ENCODE measurements around the gene TAGLN. TPM values are rescaled to one million over a fixed set of nuclear protein-coding genes. Genes with fewer than 3 reads are reported as not detected.

TAGLN gene
- total and polyA plus RNA-seq, 4 donors, result 4,857 to 13,815 (median 11,407) TPM

DNA sequence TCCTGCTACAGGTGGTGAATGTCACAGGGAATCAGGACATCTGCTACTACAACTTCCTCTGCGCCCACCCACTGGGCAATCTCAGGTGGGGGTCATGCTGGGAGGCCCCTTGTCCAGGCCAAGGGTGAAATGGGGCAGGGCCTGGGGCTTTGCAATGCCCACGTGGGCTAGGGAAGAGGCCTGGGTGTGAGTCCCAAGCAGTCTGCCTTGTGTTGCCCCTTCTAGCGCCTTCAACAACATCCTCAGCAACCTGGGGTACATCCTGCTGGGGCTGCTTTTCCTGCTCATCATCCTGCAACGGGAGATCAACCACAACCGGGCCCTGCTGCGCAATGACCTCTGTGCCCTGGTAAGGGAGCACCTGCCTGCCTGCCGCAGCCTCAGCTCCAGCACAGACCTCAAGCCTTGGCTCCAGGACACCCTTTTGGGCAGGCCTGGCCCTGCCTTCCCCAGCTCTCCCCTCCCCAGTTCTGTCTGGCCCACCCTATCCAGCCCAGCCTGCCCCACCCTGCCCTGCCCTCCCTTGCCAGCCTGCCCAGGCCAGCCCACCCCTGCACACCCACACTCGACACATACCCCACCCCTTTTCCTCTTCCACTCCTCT, 9.1 kb upstream of the TAGLN start:
- peaks cover 0 to 2% of the 10 kb centered on the region in 2 donors for H3K36me3 ChIP-seq (ENCODE audit: control insufficient read depth in 1 of 2, insufficient read depth in 2 of 2, low read length in 1 of 2)

DNA sequence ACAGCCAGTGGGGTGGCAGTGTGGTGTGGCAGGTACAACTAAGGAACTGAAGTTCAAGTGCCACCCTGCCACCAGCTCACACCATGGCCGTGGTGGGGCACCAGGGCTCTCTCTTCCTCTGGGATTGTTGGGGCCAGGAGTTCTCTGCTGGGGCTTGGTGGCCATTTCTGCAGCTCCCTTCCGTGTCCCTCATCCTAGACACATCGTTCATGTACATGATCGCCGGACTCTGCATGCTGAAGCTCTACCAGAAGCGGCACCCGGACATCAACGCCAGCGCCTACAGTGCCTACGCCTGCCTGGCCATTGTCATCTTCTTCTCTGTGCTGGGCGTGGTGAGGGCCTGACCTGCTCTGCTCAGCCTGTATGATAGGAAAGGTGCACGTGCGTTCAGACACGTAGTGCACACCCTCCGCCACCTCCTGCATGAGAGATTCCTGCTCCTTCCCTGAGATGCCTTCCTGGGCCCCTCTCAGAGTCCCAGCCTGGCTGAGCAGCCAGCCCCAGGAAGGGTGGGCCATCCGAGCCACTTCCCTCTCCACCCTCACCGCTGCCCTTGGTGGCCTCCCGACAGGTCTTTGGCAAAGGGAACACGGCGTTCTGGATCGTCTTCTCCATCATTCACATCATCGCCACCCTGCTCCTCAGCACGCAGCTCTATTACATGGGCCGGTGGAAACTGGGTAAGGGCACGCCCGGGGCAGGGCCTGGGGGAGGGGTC, 7.3 kb upstream of the TAGLN start:
- Histone ChIP-seq H3K4me3 (ENCODE audit: low read length in 2 of 2) (no peak overlapping the region), H3K36me3 (ENCODE audit: control insufficient read depth in 1 of 2, insufficient read depth in 2 of 2, low read length in 1 of 2) (peaks cover 0 to 2% of the 10 kb centered on the region in 2 donors), H3K27me3 (ENCODE audit: control insufficient read depth in 1 of 2, insufficient read depth in 2 of 2, low read length in 1 of 2) (no peaks in the 10 kb centered on the region), H3K4me1 (ENCODE audit: control insufficient read depth in 1 of 2, insufficient read depth in 2 of 2, low read length in 2 of 2) (no peaks in the 10 kb centered on the region), H3K9me3 (ENCODE audit: control insufficient read depth, low read length) (no peaks in the 10 kb centered on the region), H3K27ac (ENCODE audit: low read depth in 1 of 2, low read length in 2 of 2) (no peak overlapping the region)
- no peak for ATAC-seq (ENCODE audit: low FRiP score)
- peak in 1 of 2 donors; percentile 66 for DNase-seq
- 87% methylated on average over 26 of the region's 26 CpGs for WGBS, 2 donors
- intact Hi-C loops (cut with DNase I), result no loop called here

More for the DNA sequence above, 9.1 kb upstream of the TAGLN start:
- no peaks in the 10 kb centered on the region for H3K27me3 ChIP-seq (ENCODE audit: control insufficient read depth in 1 of 2, insufficient read depth in 2 of 2, low read length in 1 of 2)
- H3K27ac ChIP-seq (ENCODE audit: low read depth in 1 of 2, low read length in 2 of 2), result no peak overlapping the region
- intact Hi-C loops (cut with DNase I), result no loop called here
- ATAC-seq (ENCODE audit: low FRiP score), result no peak
- WGBS, 2 donors, result 83% methylated on average over 7 to 8 of the region's 8 CpGs
- peak; percentile 43 to 62 for DNase-seq
- no peaks in the 10 kb centered on the region for H3K4me1 ChIP-seq (ENCODE audit: control insufficient read depth in 1 of 2, insufficient read depth in 2 of 2, low read length in 2 of 2)
- no peaks in the 10 kb centered on the region for H3K9me3 ChIP-seq (ENCODE audit: control insufficient read depth, low read length)
- H3K4me3 ChIP-seq (ENCODE audit: low read length in 2 of 2), result no peak overlapping the region

DNA sequence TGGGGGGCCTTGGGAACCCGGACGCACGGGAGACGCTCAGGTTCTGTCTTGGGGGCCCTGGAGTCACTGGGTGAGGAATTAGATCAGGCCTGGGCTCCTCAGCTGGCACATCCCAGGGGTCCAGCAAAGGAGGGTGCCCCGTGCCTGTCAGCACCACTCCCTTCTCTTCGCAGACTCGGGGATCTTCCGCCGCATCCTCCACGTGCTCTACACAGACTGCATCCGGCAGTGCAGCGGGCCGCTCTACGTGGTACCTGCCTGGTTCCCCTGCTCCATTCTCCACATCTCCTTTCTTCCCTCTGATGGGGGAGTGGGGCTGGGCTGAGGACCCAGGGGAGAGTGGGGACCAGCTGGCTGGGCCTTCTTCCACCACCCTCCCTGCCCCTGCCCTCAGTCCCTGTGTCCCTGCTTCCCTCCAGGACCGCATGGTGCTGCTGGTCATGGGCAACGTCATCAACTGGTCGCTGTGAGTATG, 6.7 kb upstream of the TAGLN start:
- Histone ChIP-seq H3K4me1 (ENCODE audit: control insufficient read depth in 1 of 2, insufficient read depth in 2 of 2, low read length in 2 of 2) (no peaks in the 10 kb centered on the region), H3K27me3 (ENCODE audit: control insufficient read depth in 1 of 2, insufficient read depth in 2 of 2, low read length in 1 of 2) (no peaks in the 10 kb centered on the region), H3K27ac (ENCODE audit: low read depth in 1 of 2, low read length in 2 of 2) (no peak overlapping the region), H3K4me3 (ENCODE audit: low read length in 2 of 2) (no peak overlapping the region), H3K9me3 (ENCODE audit: control insufficient read depth, low read length) (no peaks in the 10 kb centered on the region), H3K36me3 (ENCODE audit: control insufficient read depth in 1 of 2, insufficient read depth in 2 of 2, low read length in 1 of 2) (peaks cover 0 to 2% of the 10 kb centered on the region in 2 donors)
- 90 to 91% methylated on average over 17 of the region's 17 CpGs for WGBS, 2 donors
- ATAC-seq (ENCODE audit: low FRiP score) (no peak), DNase-seq (no peak)
- intact Hi-C loops (cut with DNase I), result no loop called here

GRCh38 chr11:117193130-117194020, 5.8 kb upstream of the TAGLN start:
- H3K4me1 ChIP-seq (ENCODE audit: control insufficient read depth in 1 of 2, insufficient read depth in 2 of 2, low read length in 2 of 2), result no peaks in the 10 kb centered on the region
- H3K27ac ChIP-seq (ENCODE audit: low read depth in 1 of 2, low read length in 2 of 2), result no peak overlapping the region
- H3K36me3 ChIP-seq (ENCODE audit: control insufficient read depth in 1 of 2, insufficient read depth in 2 of 2, low read length in 1 of 2), result peaks cover 0 to 2% of the 10 kb centered on the region in 2 donors
- ATAC-seq (ENCODE audit: low FRiP score) (no peak), DNase-seq (peak; percentile 47 to 65)
- intact Hi-C loops (cut with DNase I), result no loop called here
- no peaks in the 10 kb centered on the region for H3K27me3 ChIP-seq (ENCODE audit: control insufficient read depth in 1 of 2, insufficient read depth in 2 of 2, low read length in 1 of 2)
- H3K4me3 ChIP-seq (ENCODE audit: low read length in 2 of 2), result no peak overlapping the region
- 94% methylated on average over 15 of the region's 15 CpGs for WGBS, 2 donors
- H3K9me3 ChIP-seq (ENCODE audit: control insufficient read depth, low read length), result no peaks in the 10 kb centered on the region

GRCh38 chr11:117194267-117194666, 4.9 kb upstream of the TAGLN start:
- no peak overlapping the region for H3K4me3 ChIP-seq (ENCODE audit: low read length in 2 of 2)
- intact Hi-C loops (cut with DNase I), result no loop called here
- DNase-seq, result peak; percentile 20 to 38
- H3K4me1 ChIP-seq (ENCODE audit: control insufficient read depth in 1 of 2, insufficient read depth in 2 of 2, low read length in 2 of 2), result no peaks in the 10 kb centered on the region
- H3K27me3 ChIP-seq (ENCODE audit: control insufficient read depth in 1 of 2, insufficient read depth in 2 of 2, low read length in 1 of 2), result no peaks in the 10 kb centered on the region
- 61 to 67% methylated on average over 5 of the region's 5 CpGs for WGBS, 2 donors
- H3K9me3 ChIP-seq (ENCODE audit: control insufficient read depth, low read length), result no peaks in the 10 kb centered on the region
- no peak overlapping the region for H3K27ac ChIP-seq (ENCODE audit: low read depth in 1 of 2, low read length in 2 of 2)
- H3K36me3 ChIP-seq (ENCODE audit: control insufficient read depth in 1 of 2, insufficient read depth in 2 of 2, low read length in 1 of 2), result peaks cover 0 to 2% of the 10 kb centered on the region in 2 donors
- ATAC-seq (ENCODE audit: low FRiP score), result no peak

- Histone ChIP-seq H3K27ac (ENCODE audit: low read depth in 1 of 2, low read length in 2 of 2) (no peak overlapping the region), H3K36me3 (ENCODE audit: control insufficient read depth in 1 of 2, insufficient read depth in 2 of 2, low read length in 1 of 2) (no peaks in the 10 kb centered on the region), H3K9me3 (ENCODE audit: control insufficient read depth, low read length) (no peaks in the 10 kb centered on the region), H3K27me3 (ENCODE audit: control insufficient read depth in 1 of 2, insufficient read depth in 2 of 2, low read length in 1 of 2) (no peaks in the 10 kb centered on the region), H3K4me1 (ENCODE audit: control insufficient read depth in 1 of 2, insufficient read depth in 2 of 2, low read length in 2 of 2) (no peaks in the 10 kb centered on the region), H3K4me3 (ENCODE audit: low read length in 2 of 2) (no peak overlapping the region)
- DNase-seq (peak in 1 of 2 donors; percentile 30), ATAC-seq (ENCODE audit: low FRiP score) (no peak)
- WGBS, 2 donors, result 87 to 92% methylated on average over 4 of the region's 4 CpGs
- intact Hi-C loops (cut with DNase I), result no loop called here
Observed at GRCh38 chr11:117195258-117195657, 3.9 kb upstream of the TAGLN start.

DNA sequence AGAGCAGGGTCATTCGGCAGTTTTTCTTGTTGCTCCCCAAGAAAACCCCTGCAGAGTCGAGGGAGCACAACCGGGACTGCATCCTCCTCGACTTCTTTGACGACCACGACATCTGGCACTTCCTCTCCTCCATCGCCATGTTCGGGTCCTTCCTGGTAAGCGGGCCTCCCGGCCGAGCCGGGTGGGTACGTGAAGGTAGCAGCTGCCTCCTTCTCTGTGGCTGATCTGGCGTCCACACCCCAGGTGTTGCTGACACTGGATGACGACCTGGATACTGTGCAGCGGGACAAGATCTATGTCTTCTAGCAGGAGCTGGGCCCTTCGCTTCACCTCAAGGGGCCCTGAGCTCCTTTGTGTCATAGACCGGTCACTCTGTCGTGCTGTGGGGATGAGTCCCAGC, 3.4 kb upstream of the TAGLN start:
- peak in 1 of 2 donors; percentile 52 for DNase-seq
- no peaks in the 10 kb centered on the region for H3K27me3 ChIP-seq (ENCODE audit: control insufficient read depth in 1 of 2, insufficient read depth in 2 of 2, low read length in 1 of 2)
- 93% methylated on average over 19 of the region's 19 CpGs for WGBS, 2 donors
- H3K27ac ChIP-seq (ENCODE audit: low read depth in 1 of 2, low read length in 2 of 2), result no peak overlapping the region
- H3K4me3 ChIP-seq (ENCODE audit: low read length in 2 of 2), result no peak overlapping the region
- H3K4me1 ChIP-seq (ENCODE audit: control insufficient read depth in 1 of 2, insufficient read depth in 2 of 2, low read length in 2 of 2), result no peaks in the 10 kb centered on the region
- ATAC-seq (ENCODE audit: low FRiP score), result no peak
- H3K9me3 ChIP-seq (ENCODE audit: control insufficient read depth, low read length), result no peaks in the 10 kb centered on the region
- no peaks in the 10 kb centered on the region for H3K36me3 ChIP-seq (ENCODE audit: control insufficient read depth in 1 of 2, insufficient read depth in 2 of 2, low read length in 1 of 2)
- intact Hi-C loops (cut with DNase I), result no loop called here

GRCh38 chr11:117197006-117197405, 2.2 kb upstream of the TAGLN start:
- no peaks in the 10 kb centered on the region for H3K27me3 ChIP-seq (ENCODE audit: control insufficient read depth in 1 of 2, insufficient read depth in 2 of 2, low read length in 1 of 2)
- peak overlapping the region in 1 of 2 donors; percentile 99 for H3K27ac ChIP-seq (ENCODE audit: low read depth in 1 of 2, low read length in 2 of 2)
- DNase-seq (peak in 1 of 2 donors; percentile 41), ATAC-seq (ENCODE audit: low FRiP score) (no peak)
- no peak overlapping the region for H3K4me3 ChIP-seq (ENCODE audit: low read length in 2 of 2)
- H3K36me3 ChIP-seq (ENCODE audit: control insufficient read depth in 1 of 2, insufficient read depth in 2 of 2, low read length in 1 of 2), result peaks cover 0 to 5% of the 10 kb centered on the region in 2 donors
- WGBS, 2 donors, result 86% methylated on average over 7 of the region's 7 CpGs
- H3K4me1 ChIP-seq (ENCODE audit: control insufficient read depth in 1 of 2, insufficient read depth in 2 of 2, low read length in 2 of 2), result no peaks in the 10 kb centered on the region
- H3K9me3 ChIP-seq (ENCODE audit: control insufficient read depth, low read length), result no peaks in the 10 kb centered on the region
- intact Hi-C loops (cut with DNase I), result loop anchor here in 1 of 2 donors (1.0 kb wide), 1 partner anchor 28 kb away; no protein-coding TSS in a partner anchor
